Measurements from ENCODE around the gene ERMP1.
"Not testable (repeated sequence)": the region's sequence is repeated elsewhere in the genome, so short reads cannot be mapped to it uniquely, and the experiment has no call there.

Gene ERMP1

DNA sequence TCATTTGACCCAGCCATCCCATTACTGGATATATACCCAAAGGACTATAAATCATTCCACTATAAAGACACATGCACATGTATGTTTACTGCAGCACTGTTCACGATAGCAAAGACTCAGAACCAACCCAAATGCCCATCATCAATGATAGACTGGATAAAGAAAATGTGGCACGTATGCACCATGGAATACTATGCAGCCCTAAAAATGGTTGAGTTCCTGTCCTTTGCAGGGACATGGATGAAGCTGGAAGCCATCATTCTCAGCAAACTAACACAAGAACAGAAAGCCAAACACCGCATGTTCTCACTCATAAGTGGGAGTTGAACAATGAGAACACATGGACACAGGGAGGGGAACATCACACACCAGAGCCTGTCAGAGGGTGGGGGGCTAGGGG, 49.5 kb downstream of the ERMP1 start:
- not testable (repeated sequence) for DNase-seq (ENCODE audit: low read depth)

DNA sequence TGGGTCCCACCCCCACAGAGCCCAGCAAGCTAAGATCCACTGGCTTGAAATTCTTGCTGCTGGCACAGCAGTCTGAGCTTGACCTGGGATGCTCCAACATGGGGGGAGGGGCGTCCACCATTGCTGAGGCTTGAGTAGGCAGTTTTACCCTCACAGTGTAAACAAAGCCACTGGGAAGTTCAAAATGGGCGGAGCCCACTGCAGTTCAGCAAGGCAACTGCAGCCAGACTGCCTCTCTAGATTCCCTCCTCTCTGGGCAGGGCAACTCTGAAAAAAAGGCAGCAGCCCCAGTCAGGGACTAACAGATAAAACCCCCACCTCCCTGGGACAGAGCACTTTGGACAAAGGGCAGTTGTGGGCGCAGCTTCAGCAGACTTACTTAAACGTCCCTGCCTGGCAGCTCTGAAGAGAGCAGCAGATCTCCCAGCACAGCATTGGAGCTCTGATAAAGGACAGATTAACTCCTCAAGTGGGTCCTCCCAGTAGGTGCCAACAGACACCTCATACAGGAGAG, 53.2 kb downstream of the ERMP1 start:
- DNase-seq (ENCODE audit: low read depth): not testable (repeated sequence)

DNA sequence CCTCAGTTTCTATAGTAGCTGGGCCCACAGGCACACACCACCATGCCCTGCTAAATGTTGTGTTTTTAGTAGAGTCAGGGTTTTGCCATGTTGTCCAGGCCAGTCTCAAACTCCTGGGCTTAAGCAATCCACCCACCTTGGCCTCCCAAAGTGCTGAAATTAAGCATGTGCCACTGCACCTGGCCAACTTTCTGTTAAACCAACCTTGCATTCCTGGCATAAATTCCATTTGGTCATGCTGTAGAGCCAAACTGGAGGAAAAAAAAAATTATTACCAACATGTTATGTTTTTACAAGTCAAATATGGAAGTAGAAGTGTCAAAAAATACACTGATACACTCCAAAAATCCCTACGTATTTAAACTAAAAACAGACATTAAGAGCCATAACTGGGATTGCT, 54.1 kb downstream of the ERMP1 start:
- DNase-seq (ENCODE audit: low read depth): no peak

DNA sequence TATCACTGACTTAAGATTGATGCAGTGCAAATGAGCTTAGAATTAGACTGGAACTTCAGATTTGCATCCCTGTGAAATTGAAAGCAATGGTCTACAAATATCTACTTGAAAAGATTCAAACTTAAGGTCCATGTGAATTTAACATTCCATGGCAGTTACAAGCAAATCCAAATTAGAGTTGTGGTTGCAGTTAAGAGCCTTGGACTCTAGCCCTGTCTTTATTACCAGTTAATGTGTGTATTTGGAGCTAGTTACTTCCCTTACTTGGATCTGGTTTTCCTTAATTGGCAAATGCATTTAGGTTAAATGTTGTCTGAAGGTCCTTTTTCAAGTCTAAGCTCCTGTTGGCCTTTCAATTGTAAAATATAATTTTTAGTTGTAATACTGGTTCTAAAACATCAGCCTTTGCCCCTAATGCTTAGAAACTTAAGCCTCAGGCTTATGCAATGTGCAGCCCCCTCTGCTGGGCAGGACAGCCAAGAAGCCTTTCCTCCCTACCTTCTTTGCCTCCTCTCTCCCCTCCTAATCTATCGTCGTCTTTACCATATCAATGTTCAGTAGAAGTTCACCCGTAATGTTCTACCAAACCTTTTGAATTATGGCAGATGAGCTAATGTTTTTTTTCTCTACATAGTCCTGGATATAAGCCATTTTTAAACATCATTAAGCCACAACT, 59.5 kb downstream of the ERMP1 start:
- DNase-seq (ENCODE audit: low read depth): no peak

DNA sequence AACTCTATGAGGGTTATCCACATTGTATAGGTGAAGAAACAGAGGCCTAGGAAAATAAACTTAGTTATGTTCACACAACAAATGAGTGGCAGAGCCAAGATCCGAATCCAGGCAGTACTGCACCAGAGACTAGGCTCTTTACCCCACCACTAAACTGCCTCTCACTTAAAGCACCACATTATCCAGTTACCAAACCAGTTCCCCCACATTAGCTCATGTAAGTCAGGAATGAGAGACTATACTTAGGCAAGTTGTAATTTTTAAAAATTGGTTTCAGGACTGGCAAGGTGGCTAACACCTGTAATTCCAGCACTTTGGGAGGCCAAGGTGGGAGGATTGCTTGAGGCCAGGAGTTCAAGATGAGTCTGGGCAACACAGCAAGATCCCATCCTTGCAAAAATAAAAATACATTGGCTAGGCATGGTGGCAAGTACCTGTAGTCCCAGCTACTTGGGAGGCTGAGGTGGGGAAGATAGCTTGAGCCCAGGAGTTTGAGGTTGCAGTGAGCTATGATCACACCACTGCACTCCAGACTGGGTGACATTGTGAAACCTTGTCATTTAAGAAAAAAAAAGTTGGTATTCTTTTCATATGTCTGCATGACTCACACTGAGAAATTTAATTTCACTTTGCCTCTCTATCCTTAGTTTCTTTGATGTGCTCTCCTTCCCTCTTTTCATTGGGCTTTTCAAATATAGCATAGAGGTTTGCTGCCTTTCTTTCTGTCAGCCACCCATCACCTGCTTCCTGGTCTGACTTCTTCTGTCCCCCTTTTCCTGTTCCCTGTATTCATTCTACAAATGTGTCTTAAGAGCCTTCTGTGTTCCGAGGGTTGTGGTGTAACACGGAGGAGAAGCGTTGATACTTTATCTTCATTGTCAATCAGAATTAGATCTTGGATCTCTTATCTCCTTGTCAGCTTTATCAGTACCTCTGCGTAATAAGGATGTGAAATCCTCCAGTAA, 64.7 kb downstream of the ERMP1 start:
- DNase-seq (ENCODE audit: low read depth): no peak

DNA sequence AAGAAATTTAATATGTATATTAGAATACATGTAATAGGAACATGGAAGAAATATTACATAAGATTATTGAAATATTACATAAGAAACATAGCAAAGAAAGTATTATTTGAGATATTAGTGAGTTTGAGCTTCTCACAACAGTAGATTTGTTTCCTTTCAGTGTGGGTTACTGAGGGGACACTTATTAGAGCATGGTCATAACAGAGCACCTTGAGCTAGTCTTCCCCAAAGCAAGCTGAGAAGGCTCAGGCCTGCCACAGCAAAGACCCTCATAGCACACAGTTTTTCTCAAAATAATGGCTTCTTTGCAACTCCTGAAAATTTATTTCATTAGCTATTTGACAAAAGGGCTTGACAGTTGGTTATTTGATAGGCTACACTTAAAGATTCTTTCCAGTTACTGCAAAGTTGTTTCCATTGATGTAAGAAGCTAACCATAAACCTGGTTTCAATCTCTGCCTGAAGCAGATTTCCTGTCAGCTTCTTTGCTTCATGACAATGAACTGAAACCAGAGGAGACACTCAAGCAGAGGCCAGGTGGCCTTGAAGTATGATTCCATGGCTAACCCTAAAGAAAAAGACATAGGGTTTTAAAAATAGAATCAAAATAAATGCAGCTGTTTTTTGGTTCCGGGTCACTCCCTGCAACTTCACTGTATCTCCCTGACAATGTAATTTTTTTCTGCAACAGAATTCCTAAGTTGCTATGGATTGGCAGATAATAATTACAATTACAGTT, 68.6 kb downstream of the ERMP1 start:
- DNase-seq (ENCODE audit: low read depth): no peak

DNA sequence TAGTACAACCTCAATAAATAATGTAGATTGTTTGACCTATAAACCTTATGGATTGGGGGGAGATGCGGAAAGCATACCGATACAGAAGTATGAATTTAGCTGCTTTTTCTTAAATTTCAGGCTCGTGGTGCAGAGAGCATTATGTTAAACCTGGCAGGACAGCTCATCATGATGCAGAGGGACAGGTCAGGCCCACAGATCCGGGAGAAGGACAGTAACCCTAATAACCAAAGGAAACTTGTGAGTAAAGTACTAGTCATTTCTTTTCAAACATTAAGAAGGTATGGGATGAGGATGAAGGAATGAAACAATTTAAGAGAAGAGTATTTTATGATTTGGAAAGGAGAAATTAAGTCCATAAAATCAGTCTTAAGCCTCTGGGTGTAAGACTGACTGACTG, 70.5 kb downstream of the ERMP1 start:
- no peak for DNase-seq (ENCODE audit: low read depth)

DNA sequence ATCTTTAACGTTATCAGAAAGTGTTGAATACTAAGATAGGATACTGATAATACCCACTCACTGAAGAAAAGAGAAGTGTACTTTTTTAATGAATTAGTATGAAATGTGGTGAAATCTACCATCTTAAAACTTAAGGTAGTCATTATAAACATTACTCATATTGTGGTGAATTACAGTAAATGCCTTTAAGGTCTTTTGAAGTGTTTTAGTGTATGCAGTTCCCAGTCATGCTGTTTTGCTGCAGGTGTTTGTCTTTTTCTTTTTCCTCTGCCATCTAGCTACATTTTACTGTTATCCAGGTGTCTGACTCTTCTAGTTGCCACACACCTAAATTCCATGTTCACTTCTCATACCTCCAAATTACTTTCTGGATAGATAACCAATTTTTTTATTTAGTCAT, 72.6 kb downstream of the ERMP1 start:
- no peak for DNase-seq (ENCODE audit: low read depth)

DNA sequence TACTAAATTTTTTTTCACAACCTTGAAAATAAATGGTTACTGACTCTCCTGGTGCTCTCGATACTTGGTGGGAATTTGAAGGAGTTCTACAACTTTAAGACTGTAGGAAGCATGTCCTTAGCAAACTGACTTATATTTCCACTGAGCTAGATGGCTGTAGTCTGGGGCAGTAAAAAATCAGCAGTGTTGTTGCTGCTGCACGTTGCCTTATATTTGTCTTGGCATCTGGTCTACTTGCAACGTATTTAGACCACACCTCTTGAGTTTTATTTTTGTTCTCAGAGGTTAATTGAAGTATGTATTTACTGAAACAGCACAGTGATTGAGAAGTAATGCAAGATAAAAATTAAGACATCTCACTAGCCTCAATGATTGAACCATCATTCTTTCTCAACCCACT, 76.3 kb downstream of the ERMP1 start:
- no peak for DNase-seq (ENCODE audit: low read depth)

DNA sequence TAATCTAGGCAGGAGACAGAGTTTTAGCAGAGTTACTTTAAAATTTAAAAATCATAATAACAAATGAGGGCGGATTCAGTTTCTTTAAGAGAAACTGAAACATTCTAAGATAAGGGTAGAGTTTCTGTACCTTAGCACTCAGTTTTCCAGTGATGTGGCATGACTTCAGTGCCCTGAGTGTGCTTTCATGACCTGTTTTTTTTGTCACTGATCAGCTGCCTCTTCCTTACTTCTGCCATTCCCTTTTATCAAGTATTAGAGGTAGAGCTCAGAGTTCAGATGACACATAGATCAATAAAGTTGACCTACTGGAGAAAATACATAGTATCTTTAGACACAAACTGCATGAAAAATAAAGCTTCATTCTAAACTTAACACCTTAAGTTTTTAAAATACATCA, 82.3 kb downstream of the ERMP1 start:
- DNase-seq (ENCODE audit: low read depth): no peak

DNA sequence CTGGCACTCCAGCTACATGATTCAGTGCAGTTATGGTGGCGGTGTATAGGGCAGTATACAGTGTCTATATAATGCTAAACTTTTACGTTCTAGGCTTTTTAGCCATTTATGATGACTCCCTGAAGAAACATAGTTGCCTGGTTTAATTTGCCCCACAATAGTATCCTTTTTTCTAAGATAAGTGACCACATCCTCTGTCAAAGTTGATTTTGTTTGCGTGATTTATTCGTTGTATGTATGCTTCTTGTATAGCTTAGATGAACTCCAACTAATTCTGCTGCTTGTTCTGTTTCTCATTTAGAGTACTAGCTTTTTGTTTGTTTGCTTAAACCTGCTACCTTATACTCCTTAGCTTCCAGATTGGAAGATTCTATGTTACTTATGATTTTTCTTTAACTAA, 83.6 kb downstream of the ERMP1 start:
- no peak for DNase-seq (ENCODE audit: low read depth)

DNA sequence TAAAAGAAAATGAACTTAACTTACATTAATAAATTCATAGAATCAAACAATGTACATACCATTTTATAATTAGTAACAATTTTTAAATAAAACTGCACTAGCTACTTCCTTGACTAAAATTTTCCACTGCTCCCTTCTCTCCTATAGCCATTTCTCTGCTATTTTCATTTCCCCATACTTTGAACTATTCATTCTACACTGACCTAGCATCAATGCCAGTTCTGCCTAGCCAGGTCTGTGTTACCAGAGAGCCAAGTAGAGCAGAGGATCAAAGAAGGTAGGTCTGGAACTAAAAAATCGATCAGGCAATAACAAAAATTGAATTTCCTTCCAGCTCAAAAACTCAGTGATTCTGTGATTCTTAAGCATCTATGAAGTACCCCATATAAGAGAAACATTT, 84.5 kb downstream of the ERMP1 start:
- no peak for DNase-seq (ENCODE audit: low read depth)

DNA sequence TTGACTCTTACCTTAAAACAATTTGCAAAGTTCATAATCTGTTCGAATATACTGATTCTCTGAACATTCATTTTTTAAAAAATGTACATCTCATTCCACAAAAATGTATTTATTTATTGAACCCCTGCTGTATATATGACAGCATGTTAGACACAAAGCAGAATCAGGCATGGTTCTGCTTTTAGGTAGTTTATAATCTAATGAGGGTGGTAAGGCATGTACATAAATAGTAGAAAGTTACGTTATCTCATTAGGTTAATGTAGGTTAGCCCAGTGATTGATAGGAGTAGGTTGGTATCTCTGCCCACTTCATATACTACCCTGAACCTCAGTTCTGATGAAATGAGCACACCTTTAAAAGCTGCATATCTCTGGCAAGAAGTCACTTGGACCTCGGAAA, 89.8 kb downstream of the ERMP1 start:
- DNase-seq (ENCODE audit: low read depth): no peak

DNA sequence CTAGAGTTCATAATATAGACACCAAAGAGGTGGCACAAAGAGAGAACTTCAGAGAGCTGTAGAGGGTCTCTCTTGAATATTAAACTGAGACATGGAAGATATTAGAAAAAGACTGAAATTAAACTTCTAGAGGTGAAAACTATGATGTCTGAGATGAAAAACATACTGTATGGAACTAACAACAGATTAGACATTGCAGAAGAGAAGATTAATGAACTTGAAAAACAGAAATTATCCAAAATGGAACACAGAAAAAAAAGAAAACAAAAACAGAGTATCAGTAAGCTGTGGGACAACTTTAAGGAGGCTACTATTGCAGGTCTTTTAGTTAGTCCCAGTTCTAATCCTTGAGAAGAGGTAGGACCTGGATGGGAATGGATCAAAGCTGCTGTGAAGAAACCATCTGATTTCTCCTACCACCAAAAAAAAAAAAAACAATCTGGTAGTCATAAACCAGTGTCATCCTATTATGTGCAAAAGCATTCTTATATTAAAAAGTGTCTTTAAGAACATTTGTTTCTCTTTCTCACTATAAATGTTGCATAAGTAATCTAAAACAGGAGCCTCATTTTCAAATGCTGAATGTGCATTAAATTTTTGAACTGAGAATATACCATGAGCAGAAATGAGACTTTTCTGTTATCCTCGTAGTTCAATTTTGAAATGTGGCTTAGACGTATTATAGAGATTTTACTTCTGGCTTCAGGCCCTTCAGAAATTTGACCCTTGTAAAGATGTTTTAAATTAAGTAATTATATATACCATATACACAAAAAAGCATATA, 96.2 kb downstream of the ERMP1 start:
- no peak for DNase-seq (ENCODE audit: low read depth)

DNA sequence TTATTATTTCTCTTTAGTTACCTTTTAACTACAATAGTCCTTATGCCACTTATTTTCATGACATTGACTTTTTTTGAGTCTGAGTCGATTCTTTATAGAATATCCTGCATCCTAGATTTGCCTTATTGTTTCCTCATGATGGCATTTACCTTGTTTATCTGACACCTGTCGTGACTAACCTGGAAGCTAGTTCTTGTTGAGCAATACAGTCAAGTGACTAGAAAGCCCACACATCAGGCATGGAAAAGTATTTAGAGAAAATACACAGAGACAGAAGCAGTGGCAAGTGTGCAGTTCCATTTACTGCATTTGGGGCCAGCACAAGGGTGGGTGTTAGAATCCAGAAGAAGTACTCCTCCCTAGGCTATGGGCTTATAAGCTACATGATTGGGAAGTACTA, 97.8 kb downstream of the ERMP1 start:
- DNase-seq (ENCODE audit: low read depth): no peak

Measured in fibroblast of the conjunctiva (primary cell).